NCI-H446 treated with DMSO at 0.1 percent for 48 hours (cell line): Measurements from ENCODE around the gene CDC42BPB.

Experiments used
- DNase-seq: peaks from one replicate; lab custom pipeline; 2025; lab: John Stamatoyannopoulos, UW

CDC42BPB gene

DNA sequence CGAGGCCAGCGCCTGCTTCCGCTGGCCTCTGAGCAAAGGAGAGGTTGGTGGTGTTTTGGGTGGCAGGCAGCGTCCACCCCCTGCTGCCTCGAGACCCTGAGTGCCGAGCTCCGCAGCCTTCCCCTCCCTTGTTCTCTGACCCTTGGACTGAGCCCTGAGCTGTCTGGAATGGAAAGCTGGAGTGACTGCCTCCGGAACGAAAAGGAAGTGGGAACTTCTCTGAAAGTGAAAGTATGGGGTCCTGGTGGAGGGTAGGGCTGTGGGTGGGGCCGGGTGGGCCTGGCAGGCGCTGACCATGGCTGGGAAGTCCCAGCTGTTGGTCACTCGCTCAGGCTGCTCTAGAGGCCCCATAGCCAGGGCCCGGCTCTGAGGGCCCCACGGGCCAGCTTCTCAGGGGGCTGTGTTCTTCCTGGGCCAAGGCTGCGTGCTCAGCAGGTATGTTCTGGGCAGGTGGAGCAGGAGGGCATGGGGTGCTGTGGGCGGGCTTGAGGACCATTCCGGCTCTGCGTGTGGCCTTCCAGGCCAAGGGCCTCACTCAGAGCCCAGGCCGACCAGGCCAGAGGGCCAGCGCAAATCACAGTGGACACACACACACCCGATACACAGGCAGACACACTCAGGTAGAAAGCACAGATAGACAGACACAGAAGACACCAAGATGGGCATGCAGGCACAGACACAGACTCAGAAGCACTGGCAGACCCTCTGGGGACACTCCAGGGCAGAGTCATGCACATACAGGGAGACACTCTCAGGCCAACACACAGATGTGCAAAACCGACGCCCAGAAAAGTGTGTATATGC is 37.3 kb upstream of the CDC42BPB start, which contains the start of gene EXOC3L4:
EXOC3L4 (plus strand) TSS at position 320 of the 804 bp plus-strand sequence. CDS start 5,495 bp downstream, outside the sequence.
- no peak for DNase-seq

- no peak for DNase-seq
These were observed 36.6 kb upstream of the CDC42BPB start for GRCh38 chr14:103093856-103094405.

DNA sequence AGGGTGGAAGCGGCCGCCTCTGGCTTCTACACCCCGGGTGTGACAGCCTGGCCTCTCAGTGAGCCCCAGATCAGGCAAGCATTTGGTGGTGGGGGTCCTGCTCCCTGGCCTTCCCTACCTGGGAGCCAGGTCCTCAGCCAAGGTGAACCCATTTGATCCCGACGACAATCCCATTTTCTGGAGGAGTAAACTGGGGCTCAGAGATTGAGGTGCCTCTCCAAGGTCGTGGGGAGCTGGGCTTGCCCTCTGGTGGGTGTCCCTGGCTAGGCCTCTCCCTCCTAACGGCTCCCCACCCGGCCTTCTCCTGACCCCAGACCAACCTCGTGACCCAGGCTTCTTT is 34.5 kb upstream of the CDC42BPB start:
- no peak for DNase-seq

GRCh38 chr14:103091041-103091882 is 33.9 kb upstream of the CDC42BPB start:
- no peak for DNase-seq

GRCh38 chr14:103090481-103091020 is 33.2 kb upstream of the CDC42BPB start:
- no peak for DNase-seq

GRCh38 chr14:103089386-103090335 is 32.3 kb upstream of the CDC42BPB start:
- DNase-seq: no peak

- DNase-seq: no peak
These were observed 31.6 kb upstream of the CDC42BPB start for GRCh38 chr14:103088921-103089320.

- no peak for DNase-seq
These were observed 30.0 kb upstream of the CDC42BPB start for GRCh38 chr14:103087343-103087835.

DNA sequence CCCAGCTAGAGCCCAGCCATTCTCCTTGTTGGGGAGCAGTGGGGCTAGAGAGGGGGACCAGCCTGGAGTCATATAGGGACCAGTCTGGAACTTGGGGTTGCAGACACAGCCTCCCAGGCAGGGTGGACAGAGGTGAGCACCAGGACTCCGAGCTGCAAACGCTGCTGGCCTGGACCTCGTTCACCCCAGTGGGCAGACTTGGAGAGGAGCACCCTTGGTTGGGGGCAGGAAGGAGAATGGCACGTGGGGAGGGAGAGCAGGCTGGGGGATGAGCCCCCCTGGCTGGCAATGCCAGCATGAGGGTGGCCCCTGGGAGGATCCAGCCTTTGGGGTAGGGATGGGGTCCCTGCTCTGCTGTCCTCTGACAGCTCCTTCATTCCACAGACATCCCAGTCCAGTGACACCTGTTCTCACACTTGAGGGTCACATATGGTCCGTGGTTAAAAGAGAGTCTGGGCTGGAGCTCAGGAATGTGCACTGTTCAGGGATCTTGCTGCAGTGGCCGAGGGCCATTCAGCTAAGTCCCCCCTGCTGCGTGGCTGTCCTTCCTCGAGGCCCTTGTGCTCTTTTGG is 29.5 kb upstream of the CDC42BPB start:
- no peak for DNase-seq

DNA sequence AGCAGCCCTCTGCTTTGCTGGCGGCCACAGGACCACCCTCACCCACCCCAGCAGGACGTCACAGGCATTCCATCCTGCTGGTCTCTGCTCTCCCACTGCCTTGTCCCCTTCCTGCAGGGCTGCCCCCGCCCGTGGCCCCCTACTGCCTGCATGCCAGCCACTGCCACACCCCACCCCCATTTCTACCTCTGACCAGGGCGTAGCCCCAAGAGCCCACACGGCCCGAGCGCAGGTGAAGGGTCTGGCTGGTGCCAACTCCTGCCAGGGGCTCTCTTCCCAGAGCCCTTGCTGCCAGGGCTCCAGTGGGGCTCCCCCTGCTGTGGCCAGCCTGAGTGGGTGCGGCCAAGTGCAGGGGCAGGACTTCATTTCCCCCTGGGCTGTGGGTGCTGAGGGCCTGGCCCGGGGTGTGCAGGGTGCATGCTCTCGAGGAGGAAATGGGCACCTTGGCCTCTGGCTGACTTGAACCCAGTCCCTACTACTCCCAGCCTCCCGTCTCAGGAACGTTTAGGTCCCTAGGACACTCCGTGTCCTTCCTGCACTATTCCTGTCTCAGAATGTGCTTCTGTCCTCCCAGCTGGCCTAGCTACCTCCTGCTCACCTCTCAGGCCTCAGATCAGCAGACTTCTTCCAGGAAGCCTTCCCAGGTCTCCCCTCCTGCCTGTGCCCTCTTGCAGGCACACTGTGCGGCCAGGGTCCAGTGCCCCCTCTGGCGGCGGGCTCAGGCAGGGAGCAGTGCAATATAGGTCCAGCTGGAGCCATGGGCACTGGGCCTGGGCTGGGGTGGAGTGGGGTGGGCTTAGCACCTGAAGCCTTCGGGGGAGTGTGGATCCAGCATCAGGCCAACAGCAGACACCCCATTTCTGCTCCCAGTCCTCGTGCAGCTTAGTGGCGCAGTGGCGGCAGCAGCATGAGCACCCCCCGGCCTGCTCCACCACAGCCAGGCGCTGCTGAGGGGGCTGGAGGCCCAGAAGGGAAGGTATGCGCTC is 28.1 kb upstream of the CDC42BPB start:
- no peak for DNase-seq

GRCh38 chr14:103084021-103084919 is 26.9 kb upstream of the CDC42BPB start, which contains the start of gene LBHD2:
Gene LBHD2 (plus strand): TSS chr14:103084210. CDS start chr14:103086013, 1,803 bp downstream.
- no peak for DNase-seq

GRCh38 chr14:103081951-103082350 is 24.6 kb upstream of the CDC42BPB start:
- DNase-seq: no peak

GRCh38 chr14:103078860-103079587 is 21.7 kb upstream of the CDC42BPB start:
- no peak for DNase-seq

GRCh38 chr14:103078420-103078749 is 21.0 kb upstream of the CDC42BPB start:
- DNase-seq: peak; percentile 38

- no peak for DNase-seq
These were observed 17.5 kb upstream of the CDC42BPB start for GRCh38 chr14:103074729-103075367.

DNA sequence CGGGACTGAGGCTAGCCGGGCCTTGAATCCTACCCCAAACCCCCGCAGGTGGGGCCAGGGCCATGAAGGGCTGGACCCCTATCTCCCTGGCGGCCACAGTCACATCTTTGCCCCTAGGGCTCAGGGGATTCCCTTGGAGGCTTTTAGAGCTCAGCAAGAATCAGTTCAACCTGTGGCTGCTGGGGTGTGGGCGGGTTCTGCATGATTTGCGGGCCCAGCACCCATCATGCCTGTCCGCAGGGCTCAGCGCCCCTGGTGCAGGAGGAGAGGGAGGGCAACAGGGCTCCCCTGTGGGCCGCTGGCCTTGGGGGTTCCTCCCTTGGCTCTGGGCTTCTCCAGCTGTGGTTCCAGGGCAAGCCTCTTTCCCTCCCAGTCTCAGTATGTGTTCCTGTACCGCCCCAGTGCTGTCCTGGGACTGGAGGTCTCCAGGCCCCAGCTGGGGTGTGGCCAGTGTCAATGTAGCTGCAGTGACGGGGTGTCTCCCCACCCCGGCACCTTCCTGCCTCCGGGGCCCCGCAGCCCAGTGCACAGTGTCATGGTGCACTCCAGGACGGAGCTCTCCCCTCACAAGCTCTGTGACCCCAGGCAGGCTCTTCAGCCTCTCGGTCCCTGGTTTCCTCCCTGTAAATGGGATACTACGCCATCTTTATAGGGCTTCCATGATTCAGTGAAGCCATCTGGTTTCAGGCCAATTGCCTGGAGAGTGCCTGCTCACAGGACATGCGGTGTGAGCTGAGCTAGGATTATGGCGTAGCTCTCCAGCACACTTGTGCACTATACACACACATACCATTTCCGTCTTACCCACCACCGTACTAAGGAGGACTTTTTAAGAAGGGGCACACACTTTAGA is 16.8 kb upstream of the CDC42BPB start:
- no peak for DNase-seq
